HG03175 (cell line): ENCODE measurements around the gene LIMA1.
"Not testable (repeated sequence)": the region's sequence is repeated elsewhere in the genome, so short reads cannot be mapped to it uniquely, and the experiment has no call there.

Experiments
- ATAC-seq: cut with Tn5 transposase; IDR thresholded peaks from one replicate; pipeline ENCODE4 v1.9.1; 2021; ENCODE audit warnings: mild to moderate bottlenecking, moderate library complexity; ENCODE audit not compliant: unreplicated experiment

Gene LIMA1

GRCh38 chr12:50290692-50291091, 7.4 kb upstream of the LIMA1 start:
- not testable (repeated sequence) for ATAC-seq

- ATAC-seq, result no peak
Measured at GRCh38 chr12:50287271-50287670, 4.0 kb upstream of the LIMA1 start.

- no peak for ATAC-seq
Measured at GRCh38 chr12:50285253-50285652, 1.9 kb upstream of the LIMA1 start.

- ATAC-seq, result peak; percentile 18
Measured at GRCh38 chr12:50282721-50283228, 545 bp downstream of the LIMA1 start.

- ATAC-seq, result no peak
Measured at GRCh38 chr12:50279501-50279900, 3.8 kb downstream of the LIMA1 start.

GRCh38 chr12:50276912-50277671, 6.2 kb downstream of the LIMA1 start:
- no peak for ATAC-seq

GRCh38 chr12:50276068-50276467, 7.3 kb downstream of the LIMA1 start:
- ATAC-seq, result no peak

GRCh38 chr12:50275556-50275955, 7.8 kb downstream of the LIMA1 start:
- ATAC-seq, result no peak

GRCh38 chr12:50275127-50275526, 8.2 kb downstream of the LIMA1 start:
- ATAC-seq, result not testable (repeated sequence)

- ATAC-seq, result no peak
Measured at GRCh38 chr12:50271724-50272247, 11.5 kb downstream of the LIMA1 start.

- ATAC-seq, result no peak
Measured at GRCh38 chr12:50268482-50268881, 14.8 kb downstream of the LIMA1 start.

GRCh38 chr12:50265770-50266524, 17.4 kb downstream of the LIMA1 start:
- no peak for ATAC-seq

GRCh38 chr12:50263832-50264231, 19.5 kb downstream of the LIMA1 start:
- ATAC-seq, result no peak

GRCh38 chr12:50261654-50262053, 21.7 kb downstream of the LIMA1 start:
- no peak for ATAC-seq

GRCh38 chr12:50258167-50258551, 25.2 kb downstream of the LIMA1 start:
- no peak for ATAC-seq

- no peak for ATAC-seq
Measured at GRCh38 chr12:50257236-50258166, 25.8 kb downstream of the LIMA1 start.

GRCh38 chr12:50256761-50257160, 26.6 kb downstream of the LIMA1 start:
- no peak for ATAC-seq

- no peak for ATAC-seq
Measured at GRCh38 chr12:50252977-50253602, 30.2 kb downstream of the LIMA1 start.

- no peak for ATAC-seq
Measured at GRCh38 chr12:50251619-50252252, 31.6 kb downstream of the LIMA1 start.
